Large intestine (tissue), 3 donors: ENCODE results near the gene HDAC9. TPM values are rescaled to one million over a fixed set of nuclear protein-coding genes. Genes with fewer than 3 reads are reported as not detected.
A peak's percentile ranks its signal among the peaks of the same experiment; 100 is the strongest.

Source experiments
- DNase-seq, 2 donors: peaks; one replicate each; pipeline versions ENCODE4 v3.0.0 to v3.0.0-alpha.2; 2013
- H3K27ac ChIP-seq: one replicate; pipeline ENCODE4 v1.5.1; 2013; ENCODE audit warnings: low read length
- H3K27me3 ChIP-seq: 2 replicates; pipeline ENCODE4 v1.6.1; 2013; ENCODE audit warnings: low read length; ENCODE audit not compliant: control insufficient read depth, insufficient read depth
- H3K36me3 ChIP-seq: 2 replicates; pipeline ENCODE4 v1.6.1; 2013; ENCODE audit warnings: low read length; ENCODE audit not compliant: control insufficient read depth, insufficient read depth
- H3K4me1 ChIP-seq: one replicate; pipeline ENCODE4 v1.6.1; 2013; ENCODE audit warnings: low read length; ENCODE audit not compliant: control insufficient read depth, insufficient read depth
- H3K4me3 ChIP-seq: one replicate; pipeline ENCODE4 v1.5.1; 2013; ENCODE audit warnings: low read length
- H3K9me3 ChIP-seq: one replicate; pipeline ENCODE4 v1.6.1; 2013; ENCODE audit warnings: mild to moderate bottlenecking, low read depth, low read length, moderate library complexity; ENCODE audit not compliant: control insufficient read depth
- WGBS: methylation state at CpG from one replicate; pipeline ENCODE4 v1.1.5; 2013; ENCODE audit warnings: low lambda C conversion rate; ENCODE audit not compliant: insufficient coverage; 5-methylcytosine and 5-hydroxymethylcytosine counted together
- polyA plus RNA-seq: library from polyadenylated mRNA; unstranded; fragments of 120-200 nt; gene quantifications from one replicate; pipeline ENCODE4 v1.2.1, GENCODE V29; 2013

The HDAC9 gene
- polyA plus RNA-seq, 1 donor: 6.2 TPM

GRCh38 chr7:18538554-18539250 is 43.2 kb downstream of the HDAC9 start:
- no peak for DNase-seq
- Histone ChIP-seq H3K4me1 (no peaks in the 10 kb centered on the region), H3K4me3 (no peak overlapping the region), H3K27me3 (no peaks in the 10 kb centered on the region), H3K9me3 (no peaks in the 10 kb centered on the region), H3K36me3 (no peaks in the 10 kb centered on the region), H3K27ac (no peak overlapping the region)

GRCh38 chr7:18540396-18540795 is 44.8 kb downstream of the HDAC9 start:
- Histone ChIP-seq H3K4me1 (no peaks in the 10 kb centered on the region), H3K9me3 (no peaks in the 10 kb centered on the region), H3K27me3 (no peaks in the 10 kb centered on the region), H3K4me3 (no peak overlapping the region), H3K27ac (no peak overlapping the region), H3K36me3 (no peaks in the 10 kb centered on the region)
- DNase-seq: no peak
- WGBS: no CpG with 5 or more reads among the region's 1 CpG

- H3K4me1 ChIP-seq: no peaks in the 10 kb centered on the region
- 50% methylated on average over 1 of the region's 4 CpGs for WGBS
- no peak overlapping the region for H3K4me3 ChIP-seq
- peak; percentile 5 to 22 for DNase-seq
- no peaks in the 10 kb centered on the region for H3K27me3 ChIP-seq
- no peaks in the 10 kb centered on the region for H3K9me3 ChIP-seq
- no peak overlapping the region for H3K27ac ChIP-seq
- no peaks in the 10 kb centered on the region for H3K36me3 ChIP-seq
These were observed 45.8 kb downstream of the HDAC9 start for GRCh38 chr7:18541181-18541870.

- Histone ChIP-seq H3K27ac (no peak overlapping the region), H3K9me3 (no peaks in the 10 kb centered on the region), H3K27me3 (no peaks in the 10 kb centered on the region), H3K4me3 (no peak overlapping the region), H3K4me1 (no peaks in the 10 kb centered on the region), H3K36me3 (no peaks in the 10 kb centered on the region)
- no peak for DNase-seq
- WGBS: 77% methylated on average over 3 of the region's 6 CpGs
These were observed 46.3 kb downstream of the HDAC9 start for GRCh38 chr7:18541871-18542212.

GRCh38 chr7:18546576-18546975 is 51.0 kb downstream of the HDAC9 start:
- Histone ChIP-seq H3K36me3 (no peaks in the 10 kb centered on the region), H3K9me3 (no peaks in the 10 kb centered on the region), H3K27me3 (no peaks in the 10 kb centered on the region), H3K27ac (no peak overlapping the region), H3K4me3 (no peak overlapping the region), H3K4me1 (no peaks in the 10 kb centered on the region)
- no peak for DNase-seq
- WGBS: no CpG with 5 or more reads among the region's 3 CpGs

GRCh38 chr7:18547509-18548187 is 52.1 kb downstream of the HDAC9 start:
- H3K36me3 ChIP-seq: no peaks in the 10 kb centered on the region
- no peaks in the 10 kb centered on the region for H3K4me1 ChIP-seq
- H3K9me3 ChIP-seq: no peaks in the 10 kb centered on the region
- no peak overlapping the region for H3K27ac ChIP-seq
- no peak overlapping the region for H3K4me3 ChIP-seq
- WGBS: 94% methylated on average over 3 of the region's 4 CpGs
- no peaks in the 10 kb centered on the region for H3K27me3 ChIP-seq
- no peak for DNase-seq

GRCh38 chr7:18548534-18548933 is 53.0 kb downstream of the HDAC9 start:
- H3K36me3 ChIP-seq: no peaks in the 10 kb centered on the region
- H3K4me1 ChIP-seq: no peaks in the 10 kb centered on the region
- no peak for DNase-seq
- H3K27ac ChIP-seq: no peak overlapping the region
- no peaks in the 10 kb centered on the region for H3K9me3 ChIP-seq
- no peaks in the 10 kb centered on the region for H3K27me3 ChIP-seq
- H3K4me3 ChIP-seq: no peak overlapping the region
- 100% methylated on average over 1 of the region's 1 CpG for WGBS

- Histone ChIP-seq H3K27me3 (no peaks in the 10 kb centered on the region), H3K9me3 (no peaks in the 10 kb centered on the region), H3K4me3 (no peak overlapping the region), H3K27ac (no peak overlapping the region), H3K36me3 (no peaks in the 10 kb centered on the region), H3K4me1 (no peaks in the 10 kb centered on the region)
- no peak for DNase-seq
- no CpG with 5 or more reads among the region's 1 CpG for WGBS
These were observed 55.0 kb downstream of the HDAC9 start for GRCh38 chr7:18550574-18550973.

- WGBS: no CpG with 5 or more reads among the region's 2 CpGs
- Histone ChIP-seq H3K4me3 (no peak overlapping the region), H3K9me3 (no peaks in the 10 kb centered on the region), H3K36me3 (no peaks in the 10 kb centered on the region), H3K27ac (no peak overlapping the region), H3K27me3 (no peaks in the 10 kb centered on the region), H3K4me1 (no peaks in the 10 kb centered on the region)
- no peak for DNase-seq
These were observed 56.9 kb downstream of the HDAC9 start for GRCh38 chr7:18552316-18552916.

- Histone ChIP-seq H3K9me3 (no peaks in the 10 kb centered on the region), H3K36me3 (no peaks in the 10 kb centered on the region), H3K27me3 (no peaks in the 10 kb centered on the region), H3K4me3 (no peak overlapping the region), H3K27ac (no peak overlapping the region), H3K4me1 (no peaks in the 10 kb centered on the region)
- DNase-seq: no peak
- 45% methylated on average over 4 of the region's 8 CpGs for WGBS
These were observed 57.5 kb downstream of the HDAC9 start for GRCh38 chr7:18552943-18553604.
